Vagina (tissue), 2 donors: ENCODE data around the gene KNCN. TPM values are rescaled to one million over a fixed set of nuclear protein-coding genes. Genes with fewer than 3 reads are reported as not detected.

Experiments used
- DNase-seq, 2 donors: peaks; one replicate each; pipeline ENCODE4 v3.0.0-alpha.2; 2017; ENCODE audit errors: extremely low spot score in 2 of 2
- H3K27ac ChIP-seq: fragments of 200-600 bp; sonication (generic); one replicate; pipeline ENCODE4 v1.5.1; 2019
- H3K27me3 ChIP-seq: fragments of 200-600 bp; sonication (generic); one replicate; pipeline ENCODE4 v1.5.1; 2019
- H3K36me3 ChIP-seq, 2 donors: fragments of 200-600 bp; sonication (generic); one replicate each; pipeline ENCODE4 v1.5.1; 2017 to 2019
- H3K4me1 ChIP-seq: fragments of 200-600 bp; sonication (generic); one replicate; pipeline ENCODE4 v1.5.1; 2019
- H3K4me3 ChIP-seq, 2 donors: fragments of 200-600 bp; sonication (generic); 1 replicate in 1 of 2; 2 replicates in 1 of 2; pipeline ENCODE4 v1.5.1; 2016 to 2019
- H3K9me3 ChIP-seq: fragments of 200-600 bp; sonication (generic); one replicate; pipeline ENCODE4 v1.5.1; 2019
- CTCF ChIP-seq, 3 experiments: fragments of 450-650 bp in 2 of 3; fragments of 200-600 bp in 1 of 3; sonication (generic) in 1 of 3; IDR thresholded peaks; one replicate each; pipeline ENCODE4 v1.5.1; 2017 to 2019; ENCODE audit warnings: antibody characterized with exemption in 3 of 3, mild to moderate bottlenecking in 2 of 3, moderate library complexity in 2 of 3
- POLR2A ChIP-seq, 2 donors: fragments of 450-650 bp; IDR thresholded peaks; one replicate each; pipeline ENCODE4 v1.6.1; 2017; ENCODE audit warnings: antibody characterized with exemption in 2 of 2, mild to moderate bottlenecking in 2 of 2, moderate library complexity in 2 of 2
- POLR2AphosphoS5 ChIP-seq, 2 donors: sonication (generic); formaldehyde crosslinking; IDR thresholded peaks; one replicate each; pipeline ENCODE4 v1.9.0; 2017; ENCODE audit warnings: antibody characterized with exemption in 2 of 2, mild to moderate bottlenecking in 2 of 2, low read depth in 1 of 2; ENCODE audit not compliant: insufficient read depth in 1 of 2
- intact Hi-C: fragments of 100-400 bp; cut with DNase I; formaldehyde crosslinking; loops from one replicate; pipeline ENCODE4 v1.15.1; 2023
- total RNA-seq: library from RNA; depleted of rRNA; stranded (reverse); fragments of >200 nt; gene quantifications from one replicate; pipeline ENCODE4 v1.2.3, GENCODE V29; 2016

KNCN gene
- total RNA-seq, 1 donor from 2014 or later = not detected

DNA sequence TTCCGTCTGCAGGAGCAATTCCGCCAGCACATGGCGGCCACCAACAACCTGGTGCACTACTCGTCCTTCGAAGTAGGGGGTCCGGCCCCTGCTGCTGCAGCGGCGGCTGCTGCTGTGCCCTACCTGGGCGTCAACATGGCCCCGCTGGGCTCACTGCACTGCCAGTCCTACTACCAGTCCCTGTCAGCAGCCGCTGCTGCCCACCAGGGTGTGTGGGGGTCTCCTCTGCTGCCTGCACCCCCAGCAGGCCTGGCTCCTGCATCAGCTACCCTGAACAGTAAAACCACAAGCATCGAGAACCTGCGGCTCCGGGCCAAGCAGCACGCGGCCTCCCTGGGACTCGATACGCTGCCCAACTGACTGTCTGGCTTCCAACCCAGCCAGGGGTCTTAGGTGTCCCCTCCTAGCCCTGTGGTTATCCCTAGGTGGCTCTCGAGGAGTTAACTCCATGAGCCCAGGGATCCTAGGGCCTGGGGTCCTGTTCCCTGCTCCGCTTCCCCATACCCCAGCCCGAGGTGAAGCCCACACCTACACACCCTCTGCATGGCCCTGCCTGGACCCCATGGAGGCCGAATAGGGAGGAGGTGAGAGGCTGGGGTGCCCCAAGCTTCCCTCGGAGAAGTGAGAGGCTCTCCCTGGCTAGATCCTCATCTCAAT, 39.2 kb downstream of the KNCN start:
- no peak for TF ChIP-seq CTCF (IDR thresholded peaks at IDR 0.05)
- no peak for TF ChIP-seq POLR2A (IDR thresholded peaks at IDR 0.05)
- TF ChIP-seq POLR2AphosphoS5 (IDR thresholded peaks at IDR 0.05; ENCODE audit: insufficient read depth in 1 of 2, low read depth in 1 of 2) = no peak
- intact Hi-C loops = no loop called here
- H3K4me3 ChIP-seq = no peak overlapping the region
- H3K36me3 ChIP-seq = no peaks in the 10 kb centered on the region
- no peak for DNase-seq
- H3K9me3 ChIP-seq = no peaks in the 10 kb centered on the region
- no peak overlapping the region for H3K27ac ChIP-seq
- H3K27me3 ChIP-seq = no peaks in the 10 kb centered on the region
- no peaks in the 10 kb centered on the region for H3K4me1 ChIP-seq

- DNase-seq = no peak
- H3K27ac ChIP-seq = no peak overlapping the region
- intact Hi-C loops = no loop called here
Observed at GRCh38 chr1:46510998-46511365, 40.5 kb downstream of the KNCN start.

GRCh38 chr1:46510341-46510997, 41.0 kb downstream of the KNCN start:
- Histone ChIP-seq H3K36me3 (no peaks in the 10 kb centered on the region), H3K27me3 (no peaks in the 10 kb centered on the region), H3K27ac (no peak overlapping the region), H3K4me3 (no peak overlapping the region), H3K9me3 (no peaks in the 10 kb centered on the region), H3K4me1 (no peaks in the 10 kb centered on the region)
- DNase-seq = no peak
- TF ChIP-seq CTCF (IDR thresholded peaks at IDR 0.05) (no peak), POLR2AphosphoS5 (IDR thresholded peaks at IDR 0.05; ENCODE audit: insufficient read depth in 1 of 2, low read depth in 1 of 2) (no peak), POLR2A (IDR thresholded peaks at IDR 0.05) (no peak)
- intact Hi-C loops = no loop called here

More at GRCh38 chr1:46510998-46511365, 40.5 kb downstream of the KNCN start:
- Histone ChIP-seq H3K36me3 (no peaks in the 10 kb centered on the region), H3K4me1 (no peaks in the 10 kb centered on the region), H3K27me3 (no peaks in the 10 kb centered on the region), H3K4me3 (no peak overlapping the region), H3K9me3 (no peaks in the 10 kb centered on the region)
- no peak for TF ChIP-seq CTCF (IDR thresholded peaks at IDR 0.05)
- TF ChIP-seq POLR2AphosphoS5 (IDR thresholded peaks at IDR 0.05; ENCODE audit: insufficient read depth in 1 of 2, low read depth in 1 of 2) = no peak
- no peak for TF ChIP-seq POLR2A (IDR thresholded peaks at IDR 0.05)

GRCh38 chr1:46508757-46509156, 42.7 kb downstream of the KNCN start:
- TF ChIP-seq POLR2A (IDR thresholded peaks at IDR 0.05) = no peak
- no peak for TF ChIP-seq POLR2AphosphoS5 (IDR thresholded peaks at IDR 0.05; ENCODE audit: insufficient read depth in 1 of 2, low read depth in 1 of 2)
- no peak for TF ChIP-seq CTCF (IDR thresholded peaks at IDR 0.05)
- no peak for DNase-seq
- Histone ChIP-seq H3K36me3 (no peaks in the 10 kb centered on the region), H3K27ac (no peak overlapping the region), H3K27me3 (no peaks in the 10 kb centered on the region), H3K4me1 (no peaks in the 10 kb centered on the region), H3K9me3 (no peaks in the 10 kb centered on the region), H3K4me3 (no peak overlapping the region)
- intact Hi-C loops = no loop called here
